Panc1 (cell line): ENCODE results near the gene CLDN22. TPM values are rescaled to one million over a fixed set of nuclear protein-coding genes. Genes with fewer than 3 reads are reported as not detected.

Source experiments
- ATAC-seq: fragments of 200-7000 bp; cut with Tn5 transposase; 2 replicates; pipeline ENCODE4 v1.9.1; 2020; ENCODE audit warnings: mild to moderate bottlenecking, moderate library complexity
- BruUV-seq: library from RNA; stranded (reverse); fragments of 400-500 nt; replicated peaks from 2 replicates; lab custom pipeline; 2021; lab: Mats Ljungman, UMichigan
- CTCF ChIA-PET: fragments of 300-600 bp; sonication (Branson Sonifier 250); formaldehyde crosslinking; loops from one replicate; lab custom pipeline; 2022; ENCODE audit warnings: antibody characterized with exemption; lab: Charles Lee
- POLR2A ChIA-PET: fragments of 300-600 bp; sonication (Branson Sonifier 250); formaldehyde crosslinking; loops from one replicate; lab custom pipeline; 2022; ENCODE audit warnings: antibody characterized with exemption; lab: Charles Lee
- DNase-seq: peaks from one replicate; pipeline ENCODE4 v3.0.0-alpha.2; 2010; ENCODE audit warnings: low read depth, low spot score
- H3K27ac ChIP-seq: 2 replicates; pipeline ENCODE4 v1.5.1; 2011; ENCODE audit warnings: mild to moderate bottlenecking, low read length, inconsistent platforms
- H3K27me3 ChIP-seq: fragments of 200-500 bp; sonication (Bioruptor generic); 2 replicates; pipeline ENCODE4 v1.6.0; 2014; ENCODE audit warnings: low read length, inconsistent platforms; ENCODE audit not compliant: control insufficient read depth, insufficient read depth
- H3K36me3 ChIP-seq: fragments of 200-500 bp; sonication (Bioruptor generic); 2 replicates; pipeline ENCODE4 v1.5.1; 2014; ENCODE audit warnings: inconsistent platforms, mild to moderate bottlenecking, low read length, moderate library complexity; ENCODE audit not compliant: control insufficient read depth, insufficient read depth
- H3K4me1 ChIP-seq: 2 replicates; pipeline ENCODE4 v1.5.1; 2011; ENCODE audit warnings: inconsistent platforms, mild to moderate bottlenecking, low read length, moderate library complexity; ENCODE audit not compliant: control insufficient read depth, insufficient read depth
- H3K4me3 ChIP-seq, 2 experiments: 2 replicates each; pipeline ENCODE4 v1.5.1; 2011 to 2012; ENCODE audit warnings: low read depth in 2 of 2, low read length in 2 of 2, mild to moderate bottlenecking in 2 of 2, inconsistent platforms in 1 of 2, moderate library complexity in 1 of 2
- H3K9me3 ChIP-seq: fragments of 200-500 bp; sonication (Bioruptor generic); 2 replicates; pipeline ENCODE4 v1.5.1; 2014; ENCODE audit warnings: low read depth, mild to moderate bottlenecking, inconsistent platforms, low read length, moderate library complexity; ENCODE audit not compliant: control insufficient read depth, insufficient read depth
- POLR2AphosphoS5 ChIP-seq: IDR thresholded peaks from 2 replicates; pipeline ENCODE4 v1.6.1; 2012; ENCODE audit warnings: mild to moderate bottlenecking, low read depth, low read length, moderate library complexity
- SIN3A ChIP-seq: IDR thresholded peaks from 2 replicates; pipeline ENCODE4 v1.6.1; 2012; ENCODE audit warnings: low read depth, mild to moderate bottlenecking, low read length, moderate library complexity, borderline replicate concordance; ENCODE audit not compliant: insufficient read depth
- TCF7L2 ChIP-seq: IDR thresholded peaks from 2 replicates; pipeline ENCODE4 v1.6.1; 2011; ENCODE audit warnings: mild to moderate bottlenecking, low read depth, low read length, inconsistent platforms
- in situ Hi-C: cut with HindIII; loops from 2 replicates; pipeline ENCODE4 v1.10.0; 2016; ENCODE audit warnings: low sequenced_read_pairs, low pct_unique_long_range_greater_than_20kb
- intact Hi-C: fragments of 100-400 bp; cut with micrococcal nuclease; formaldehyde crosslinking; loops from one replicate; pipeline ENCODE4 v1.10.0; 2022; ENCODE audit not compliant: unreplicated experiment
- total RNA-seq: library from RNA; stranded (reverse); gene quantifications from one replicate; pipeline ENCODE4 v1.2.1, GENCODE V29; 2021; ENCODE audit not compliant: unreplicated experiment
- TF ChIP-seq, protein P1 (sequence below): fragments of 450-650 bp; IDR thresholded peaks from 2 replicates; pipeline ENCODE4 v1.5.1; 2017; ENCODE audit warnings: mild to moderate bottlenecking
- TF ChIP-seq, protein P2 (sequence below), 2 experiments: IDR thresholded peaks; 2 replicates each; pipeline ENCODE4 v1.6.1; 2011 to 2012; ENCODE audit warnings: low read depth in 2 of 2, control low read depth in 1 of 2, low read length in 1 of 2, mild to moderate bottlenecking in 1 of 2, moderate library complexity in 1 of 2; ENCODE audit not compliant: insufficient read depth in 1 of 2

The CLDN22 gene
- total RNA-seq, 1 experiment from 2014 or later, result not detected

DNA sequence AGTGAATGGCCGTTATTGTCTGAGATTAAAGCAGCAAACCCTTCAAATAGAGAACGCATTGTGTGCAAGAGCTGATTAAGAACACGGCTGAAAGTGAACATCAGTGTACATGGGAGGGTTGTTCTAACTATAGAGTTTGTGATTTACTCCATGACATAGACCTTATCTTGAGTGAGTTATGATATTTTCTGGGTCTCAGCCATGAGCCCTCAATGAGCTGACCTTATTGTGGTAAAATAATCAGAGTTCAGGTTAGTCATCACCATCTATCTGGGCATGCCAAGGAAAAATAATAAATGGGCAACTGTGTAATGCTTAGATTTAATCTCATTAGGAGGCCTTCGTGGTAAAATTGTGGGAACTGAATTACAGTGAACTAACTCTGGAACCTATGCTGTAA, 35.3 kb upstream of the CLDN22 start:
- peak; percentile 30; the same call in 1 of the 2 replicates for ATAC-seq
- TF ChIP-seq, protein P1, sequence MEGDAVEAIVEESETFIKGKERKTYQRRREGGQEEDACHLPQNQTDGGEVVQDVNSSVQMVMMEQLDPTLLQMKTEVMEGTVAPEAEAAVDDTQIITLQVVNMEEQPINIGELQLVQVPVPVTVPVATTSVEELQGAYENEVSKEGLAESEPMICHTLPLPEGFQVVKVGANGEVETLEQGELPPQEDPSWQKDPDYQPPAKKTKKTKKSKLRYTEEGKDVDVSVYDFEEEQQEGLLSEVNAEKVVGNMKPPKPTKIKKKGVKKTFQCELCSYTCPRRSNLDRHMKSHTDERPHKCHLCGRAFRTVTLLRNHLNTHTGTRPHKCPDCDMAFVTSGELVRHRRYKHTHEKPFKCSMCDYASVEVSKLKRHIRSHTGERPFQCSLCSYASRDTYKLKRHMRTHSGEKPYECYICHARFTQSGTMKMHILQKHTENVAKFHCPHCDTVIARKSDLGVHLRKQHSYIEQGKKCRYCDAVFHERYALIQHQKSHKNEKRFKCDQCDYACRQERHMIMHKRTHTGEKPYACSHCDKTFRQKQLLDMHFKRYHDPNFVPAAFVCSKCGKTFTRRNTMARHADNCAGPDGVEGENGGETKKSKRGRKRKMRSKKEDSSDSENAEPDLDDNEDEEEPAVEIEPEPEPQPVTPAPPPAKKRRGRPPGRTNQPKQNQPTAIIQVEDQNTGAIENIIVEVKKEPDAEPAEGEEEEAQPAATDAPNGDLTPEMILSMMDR, result no peak
- TF ChIP-seq SIN3A (no peak), TCF7L2 (no peak), POLR2AphosphoS5 (no peak)
- TF ChIP-seq, protein P2, sequence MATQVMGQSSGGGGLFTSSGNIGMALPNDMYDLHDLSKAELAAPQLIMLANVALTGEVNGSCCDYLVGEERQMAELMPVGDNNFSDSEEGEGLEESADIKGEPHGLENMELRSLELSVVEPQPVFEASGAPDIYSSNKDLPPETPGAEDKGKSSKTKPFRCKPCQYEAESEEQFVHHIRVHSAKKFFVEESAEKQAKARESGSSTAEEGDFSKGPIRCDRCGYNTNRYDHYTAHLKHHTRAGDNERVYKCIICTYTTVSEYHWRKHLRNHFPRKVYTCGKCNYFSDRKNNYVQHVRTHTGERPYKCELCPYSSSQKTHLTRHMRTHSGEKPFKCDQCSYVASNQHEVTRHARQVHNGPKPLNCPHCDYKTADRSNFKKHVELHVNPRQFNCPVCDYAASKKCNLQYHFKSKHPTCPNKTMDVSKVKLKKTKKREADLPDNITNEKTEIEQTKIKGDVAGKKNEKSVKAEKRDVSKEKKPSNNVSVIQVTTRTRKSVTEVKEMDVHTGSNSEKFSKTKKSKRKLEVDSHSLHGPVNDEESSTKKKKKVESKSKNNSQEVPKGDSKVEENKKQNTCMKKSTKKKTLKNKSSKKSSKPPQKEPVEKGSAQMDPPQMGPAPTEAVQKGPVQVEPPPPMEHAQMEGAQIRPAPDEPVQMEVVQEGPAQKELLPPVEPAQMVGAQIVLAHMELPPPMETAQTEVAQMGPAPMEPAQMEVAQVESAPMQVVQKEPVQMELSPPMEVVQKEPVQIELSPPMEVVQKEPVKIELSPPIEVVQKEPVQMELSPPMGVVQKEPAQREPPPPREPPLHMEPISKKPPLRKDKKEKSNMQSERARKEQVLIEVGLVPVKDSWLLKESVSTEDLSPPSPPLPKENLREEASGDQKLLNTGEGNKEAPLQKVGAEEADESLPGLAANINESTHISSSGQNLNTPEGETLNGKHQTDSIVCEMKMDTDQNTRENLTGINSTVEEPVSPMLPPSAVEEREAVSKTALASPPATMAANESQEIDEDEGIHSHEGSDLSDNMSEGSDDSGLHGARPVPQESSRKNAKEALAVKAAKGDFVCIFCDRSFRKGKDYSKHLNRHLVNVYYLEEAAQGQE (IDR thresholded peaks at IDR 0.05; ENCODE audit: insufficient read depth in 1 of 2, low read depth in 2 of 2, low read length in 1 of 2), result no peak
- intact Hi-C loops, result no loop called here
- Histone ChIP-seq H3K36me3 (no peaks in the 10 kb centered on the region), H3K27ac (no peak overlapping the region), H3K4me1 (no peaks in the 10 kb centered on the region), H3K27me3 (no peaks in the 10 kb centered on the region), H3K9me3 (no peaks in the 10 kb centered on the region), H3K4me3 (no peak overlapping the region)
- ChIA-PET CTCF (no interaction called here), POLR2A (interaction anchor here (0.6 kb wide), 1 partner anchor 80 kb away, joined by 3 read pairs; no protein-coding TSS in a partner anchor)
- BruUV-seq, result no TSS peak
- no peak for DNase-seq
- in situ Hi-C loops, result no loop called here

DNA sequence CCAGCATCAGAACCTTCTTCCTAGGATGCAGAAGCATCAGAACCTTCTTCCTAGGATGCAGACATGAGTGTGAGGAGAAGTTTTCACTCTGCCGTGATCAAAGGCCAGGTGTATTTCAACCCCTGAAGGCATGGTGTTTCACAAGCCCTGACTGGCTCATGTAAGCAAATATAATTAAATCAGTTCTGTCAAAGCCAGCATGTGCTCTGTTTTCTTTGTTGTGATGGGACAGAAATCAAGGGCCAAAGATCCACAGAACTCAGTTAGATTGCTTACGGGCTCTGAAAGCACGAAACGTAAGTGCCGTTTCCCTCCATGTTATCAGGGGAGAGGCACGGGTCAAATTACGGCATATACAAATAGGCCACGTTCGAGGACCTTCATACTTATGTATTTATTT, 34.1 kb upstream of the CLDN22 start:
- in situ Hi-C loops (no loop called here), intact Hi-C loops (no loop called here)
- Histone ChIP-seq H3K36me3 (no peaks in the 10 kb centered on the region), H3K27ac (no peak overlapping the region), H3K9me3 (no peaks in the 10 kb centered on the region), H3K4me1 (no peaks in the 10 kb centered on the region), H3K27me3 (no peaks in the 10 kb centered on the region), H3K4me3 (no peak overlapping the region)
- CTCF ChIA-PET, result no interaction called here
- POLR2A ChIA-PET, result no interaction called here
- no TSS peak for BruUV-seq
- TF ChIP-seq TCF7L2, result no peak
- no peak for TF ChIP-seq SIN3A
- TF ChIP-seq, protein P1, result no peak
- TF ChIP-seq, protein P2 (IDR thresholded peaks at IDR 0.05; ENCODE audit: insufficient read depth in 1 of 2, low read depth in 2 of 2, low read length in 1 of 2), result no peak
- no peak for TF ChIP-seq POLR2AphosphoS5
- no peak for ATAC-seq
- DNase-seq, result no peak
